ENCODE results near the gene BTD. TPM values are rescaled to one million over a fixed set of nuclear protein-coding genes. Genes with fewer than 3 reads are reported as not detected.
A peak's percentile ranks its signal among the peaks of the same experiment; 100 is the strongest.

BTD gene
- total and polyA plus RNA-seq, 2 experiments from 2014 or later: 17.8 to 20.0 TPM

DNA sequence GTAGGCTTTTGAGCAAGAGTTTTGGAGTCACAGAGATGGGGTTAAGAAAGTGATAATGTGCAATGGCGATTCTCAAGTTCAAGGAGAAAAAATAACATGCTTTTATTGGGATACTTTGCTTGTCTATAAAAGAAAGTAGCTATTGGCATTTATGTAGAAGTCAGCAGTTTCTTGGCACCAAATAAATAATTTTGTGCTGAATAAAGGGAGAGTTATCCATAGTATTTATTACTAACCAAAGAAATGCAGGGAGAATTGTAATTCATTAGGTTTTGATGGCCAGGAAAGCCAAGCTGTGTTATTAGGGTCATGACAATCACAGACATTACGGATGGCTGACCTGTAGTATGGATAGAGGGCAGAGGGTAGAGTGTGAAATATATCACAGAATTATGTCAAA is 33.1 kb downstream of the BTD start:
- H4K20me1 ChIP-seq (replicated peaks; ENCODE audit: insufficient read depth): no peaks in the 10 kb centered on the region
- no peaks in the 10 kb centered on the region for H3K79me2 ChIP-seq (replicated peaks; ENCODE audit: insufficient read depth)
- no peaks in the 10 kb centered on the region for H3F3A ChIP-seq (replicated peaks; ENCODE audit: low read depth)
- H3K36me3 Mint-ChIP-seq (ENCODE audit: low read depth): peaks cover 4% of the 10 kb centered on the region; the same call in 1 of the 3 replicates
- H3K27ac ChIP-seq (ENCODE audit: low read depth): no peak overlapping the region
- H3K36me3 ChIP-seq (ENCODE audit: insufficient read depth): no peaks in the 10 kb centered on the region
- H3K4me3 Mint-ChIP-seq: no peak overlapping the region
- no peaks in the 10 kb centered on the region; the same call in 1 of the 2 replicates for H3K9me2 ChIP-seq (ENCODE audit: insufficient read depth)
- H3K27ac Mint-ChIP-seq: peak overlapping the region; percentile 24; the same call in 1 of the 2 replicates
- no peaks in the 10 kb centered on the region for H3K27me3 ChIP-seq (ENCODE audit: insufficient read depth)
- ATAC-seq: no peak
- H3K4me2 ChIP-seq: peak overlapping the region; percentile 28; the same call in 1 of the 2 replicates
- TF ChIP-seq CTCF (conservative IDR thresholded peaks at IDR 0.05; ENCODE audit: low read depth in 2 of 2): no peak
- TF ChIP-seq, protein P1, sequence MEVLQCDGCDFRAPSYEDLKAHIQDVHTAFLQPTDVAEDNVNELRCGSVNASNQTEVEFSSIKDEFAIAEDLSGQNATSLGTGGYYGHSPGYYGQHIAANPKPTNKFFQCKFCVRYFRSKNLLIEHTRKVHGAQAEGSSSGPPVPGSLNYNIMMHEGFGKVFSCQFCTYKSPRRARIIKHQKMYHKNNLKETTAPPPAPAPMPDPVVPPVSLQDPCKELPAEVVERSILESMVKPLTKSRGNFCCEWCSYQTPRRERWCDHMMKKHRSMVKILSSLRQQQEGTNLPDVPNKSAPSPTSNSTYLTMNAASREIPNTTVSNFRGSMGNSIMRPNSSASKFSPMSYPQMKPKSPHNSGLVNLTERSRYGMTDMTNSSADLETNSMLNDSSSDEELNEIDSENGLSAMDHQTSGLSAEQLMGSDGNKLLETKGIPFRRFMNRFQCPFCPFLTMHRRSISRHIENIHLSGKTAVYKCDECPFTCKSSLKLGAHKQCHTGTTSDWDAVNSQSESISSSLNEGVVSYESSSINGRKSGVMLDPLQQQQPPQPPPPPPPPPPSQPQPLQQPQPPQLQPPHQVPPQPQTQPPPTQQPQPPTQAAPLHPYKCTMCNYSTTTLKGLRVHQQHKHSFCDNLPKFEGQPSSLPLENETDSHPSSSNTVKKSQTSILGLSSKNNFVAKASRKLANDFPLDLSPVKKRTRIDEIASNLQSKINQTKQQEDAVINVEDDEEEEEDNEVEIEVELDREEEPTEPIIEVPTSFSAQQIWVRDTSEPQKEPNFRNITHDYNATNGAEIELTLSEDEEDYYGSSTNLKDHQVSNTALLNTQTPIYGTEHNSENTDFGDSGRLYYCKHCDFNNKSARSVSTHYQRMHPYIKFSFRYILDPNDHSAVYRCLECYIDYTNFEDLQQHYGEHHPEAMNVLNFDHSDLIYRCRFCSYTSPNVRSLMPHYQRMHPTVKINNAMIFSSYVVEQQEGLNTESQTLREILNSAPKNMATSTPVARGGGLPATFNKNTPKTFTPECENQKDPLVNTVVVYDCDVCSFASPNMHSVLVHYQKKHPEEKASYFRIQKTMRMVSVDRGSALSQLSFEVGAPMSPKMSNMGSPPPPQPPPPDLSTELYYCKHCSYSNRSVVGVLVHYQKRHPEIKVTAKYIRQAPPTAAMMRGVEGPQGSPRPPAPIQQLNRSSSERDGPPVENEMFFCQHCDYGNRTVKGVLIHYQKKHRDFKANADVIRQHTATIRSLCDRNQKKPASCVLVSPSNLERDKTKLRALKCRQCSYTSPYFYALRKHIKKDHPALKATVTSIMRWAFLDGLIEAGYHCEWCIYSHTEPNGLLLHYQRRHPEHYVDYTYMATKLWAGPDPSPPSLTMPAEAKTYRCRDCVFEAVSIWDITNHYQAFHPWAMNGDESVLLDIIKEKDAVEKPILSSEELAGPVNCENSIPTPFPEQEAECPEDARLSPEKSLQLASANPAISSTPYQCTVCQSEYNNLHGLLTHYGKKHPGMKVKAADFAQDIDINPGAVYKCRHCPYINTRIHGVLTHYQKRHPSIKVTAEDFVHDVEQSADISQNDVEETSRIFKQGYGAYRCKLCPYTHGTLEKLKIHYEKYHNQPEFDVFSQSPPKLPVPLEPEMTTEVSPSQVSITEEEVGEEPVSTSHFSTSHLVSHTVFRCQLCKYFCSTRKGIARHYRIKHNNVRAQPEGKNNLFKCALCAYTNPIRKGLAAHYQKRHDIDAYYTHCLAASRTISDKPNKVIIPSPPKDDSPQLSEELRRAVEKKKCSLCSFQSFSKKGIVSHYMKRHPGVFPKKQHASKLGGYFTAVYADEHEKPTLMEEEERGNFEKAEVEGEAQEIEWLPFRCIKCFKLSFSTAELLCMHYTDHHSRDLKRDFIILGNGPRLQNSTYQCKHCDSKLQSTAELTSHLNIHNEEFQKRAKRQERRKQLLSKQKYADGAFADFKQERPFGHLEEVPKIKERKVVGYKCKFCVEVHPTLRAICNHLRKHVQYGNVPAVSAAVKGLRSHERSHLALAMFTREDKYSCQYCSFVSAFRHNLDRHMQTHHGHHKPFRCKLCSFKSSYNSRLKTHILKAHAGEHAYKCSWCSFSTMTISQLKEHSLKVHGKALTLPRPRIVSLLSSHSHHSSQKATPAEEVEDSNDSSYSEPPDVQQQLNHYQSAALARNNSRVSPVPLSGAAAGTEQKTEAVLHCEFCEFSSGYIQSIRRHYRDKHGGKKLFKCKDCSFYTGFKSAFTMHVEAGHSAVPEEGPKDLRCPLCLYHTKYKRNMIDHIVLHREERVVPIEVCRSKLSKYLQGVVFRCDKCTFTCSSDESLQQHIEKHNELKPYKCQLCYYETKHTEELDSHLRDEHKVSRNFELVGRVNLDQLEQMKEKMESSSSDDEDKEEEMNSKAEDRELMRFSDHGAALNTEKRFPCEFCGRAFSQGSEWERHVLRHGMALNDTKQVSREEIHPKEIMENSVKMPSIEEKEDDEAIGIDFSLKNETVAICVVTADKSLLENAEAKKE (CRISPR knock-in tag; IDR thresholded peaks at IDR 0.05): no peak
- TF ChIP-seq STAT1 (IDR thresholded peaks at IDR 0.05; ENCODE audit: unreplicated experiment): no peak
- TF ChIP-seq ZNF114 (CRISPR knock-in tag; IDR thresholded peaks at IDR 0.05): no peak
- no peak for TF ChIP-seq REST (IDR thresholded peaks at IDR 0.05; ENCODE audit: unreplicated experiment)
- no peak for TF ChIP-seq ETS1 (IDR thresholded peaks at IDR 0.05)
- H3K4me1 Mint-ChIP-seq: peaks cover 65% of the 10 kb centered on the region
- no peak overlapping the region for H3K4me3 ChIP-seq
- H2AFZ ChIP-seq: no peak overlapping the region
- peaks cover 60% of the 10 kb centered on the region for H3K4me1 ChIP-seq (ENCODE audit: insufficient read depth)
- H3K9me3 Mint-ChIP-seq: no peaks in the 10 kb centered on the region
- DNase-seq (ENCODE audit: low spot score): no peak
- H3K27me3 Mint-ChIP-seq (ENCODE audit: insufficient read depth, low read depth, poor library complexity): peaks cover 2% of the 10 kb centered on the region
